ENCODE measurements around the gene SESN1. TPM values are rescaled to one million over a fixed set of nuclear protein-coding genes. Genes with fewer than 3 reads are reported as not detected.
A peak's percentile ranks its signal among the peaks of the same experiment; 100 is the strongest.

Gene SESN1
- total and polyA plus RNA-seq, 9 of the 15 experiments (the other 6 are each of a cell fraction or from before 2014, with no cell fraction given) = 3.1 to 13.0 (median 7.4) TPM

DNA sequence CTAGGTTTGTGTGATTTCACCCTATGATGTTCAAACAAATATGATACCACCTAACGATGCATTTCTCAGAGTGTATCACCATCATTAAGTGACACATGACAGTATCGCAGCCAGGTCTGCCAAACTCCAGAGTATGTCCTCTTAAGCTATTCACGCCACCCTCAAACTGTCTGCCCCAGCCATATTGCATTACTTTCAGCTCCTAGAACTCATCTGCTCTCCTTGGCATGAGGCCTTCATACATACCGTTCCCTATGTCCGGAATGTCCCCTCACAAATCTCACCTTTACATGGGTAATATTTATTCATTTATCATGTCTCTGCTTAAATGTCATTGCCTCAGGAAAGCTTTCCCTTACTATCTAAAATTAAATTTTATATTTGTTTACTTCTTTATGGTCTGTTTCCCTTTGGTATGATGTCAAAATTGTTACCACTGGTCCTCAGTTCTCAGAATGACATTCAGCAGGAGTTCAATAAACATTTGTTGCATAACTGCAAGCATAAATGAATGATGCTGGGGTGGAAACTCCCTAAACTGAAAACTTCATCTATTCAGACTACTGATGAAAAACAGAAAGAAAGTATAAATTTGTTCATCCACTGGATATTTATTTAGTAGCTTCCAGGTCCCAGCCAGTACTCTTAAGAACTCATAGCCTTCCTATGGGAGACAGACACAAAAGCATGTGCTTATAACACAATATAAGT is 3.2 kb downstream of the SESN1 start:
- 76% methylated on average over 5 of the region's 5 CpGs for WGBS (ENCODE audit: insufficient coverage, low coverage, missing lambda C conversion rate)
- Histone ChIP-seq H3K4me2 (ENCODE audit: insufficient read depth, low read length) (peak overlapping the region; percentile 60), H3K27ac (ENCODE audit: extremely low read depth, low read depth, low read length) (no peak overlapping the region), H3K9me3 (replicated peaks; ENCODE audit: control insufficient read depth, insufficient read depth, low read depth, low read length) (no peaks in the 10 kb centered on the region), H3K9ac (ENCODE audit: insufficient read depth in 1 of 2, low read depth in 2 of 2, low read length in 2 of 2) (peak overlapping the region in 1 of 2 experiments; percentile 94; a peak in 1 of 4 replicates), H2AFZ (ENCODE audit: low read depth, low read length) (no peak overlapping the region), H3K36me3 (ENCODE audit: control insufficient read depth, insufficient read depth, low read length) (no peaks in the 10 kb centered on the region; the same call in 1 of the 3 replicates), H3K4me3 (no peak overlapping the region; the same call in 1 of the 2 replicates), H3K4me1 (replicated peaks in 1 of 2; ENCODE audit: control insufficient read depth in 2 of 2, insufficient read depth in 2 of 2, low read length in 2 of 2) (peaks cover 0 to 9% of the 10 kb centered on the region in 2 experiments; a peak in 2 of 5 replicates), H3K27me3 (ENCODE audit: control insufficient read depth in 2 of 2, insufficient read depth in 2 of 2, low read length in 2 of 2) (no peaks in the 10 kb centered on the region), H3K9me1 (ENCODE audit: control insufficient read depth, insufficient read depth, low read length) (no peaks in the 10 kb centered on the region), H3K79me2 (ENCODE audit: control insufficient read depth, insufficient read depth, low read length) (peaks cover 60% of the 10 kb centered on the region), H4K20me1 (replicated peaks; ENCODE audit: control insufficient read depth, insufficient read depth, low read length) (peaks cover 5% of the 10 kb centered on the region; the same call in 1 of the 2 replicates)
- FAIRE-seq (no peak), DNase-seq (ENCODE audit: extremely low read depth in 1 of 4, low spot score in 3 of 4) (no peak), ATAC-seq (no peak)
- ChIA-PET CTCF (ENCODE audit: low intra/inter-chr PET ratio) (interaction anchor here (0.6 kb wide), 1 partner anchor 79 kb away, joined by 3 read pairs; no protein-coding TSS in a partner anchor), POLR2A (interaction anchor here (0.6 to 1.0 kb wide), 2 partner anchors 10 to 265 kb away, joined by 3 to 5 read pairs; no protein-coding TSS in a partner anchor)
- in situ Hi-C loops (cut with MboI) (no loop called here), intact Hi-C loops (cut with micrococcal nuclease) (loop anchor here (5.0 kb wide), 1 partner anchor 71 kb away; no protein-coding TSS in a partner anchor)
- BruUV-seq (replicated peaks) = no TSS peak
- TF ChIP-seq, protein P1, sequence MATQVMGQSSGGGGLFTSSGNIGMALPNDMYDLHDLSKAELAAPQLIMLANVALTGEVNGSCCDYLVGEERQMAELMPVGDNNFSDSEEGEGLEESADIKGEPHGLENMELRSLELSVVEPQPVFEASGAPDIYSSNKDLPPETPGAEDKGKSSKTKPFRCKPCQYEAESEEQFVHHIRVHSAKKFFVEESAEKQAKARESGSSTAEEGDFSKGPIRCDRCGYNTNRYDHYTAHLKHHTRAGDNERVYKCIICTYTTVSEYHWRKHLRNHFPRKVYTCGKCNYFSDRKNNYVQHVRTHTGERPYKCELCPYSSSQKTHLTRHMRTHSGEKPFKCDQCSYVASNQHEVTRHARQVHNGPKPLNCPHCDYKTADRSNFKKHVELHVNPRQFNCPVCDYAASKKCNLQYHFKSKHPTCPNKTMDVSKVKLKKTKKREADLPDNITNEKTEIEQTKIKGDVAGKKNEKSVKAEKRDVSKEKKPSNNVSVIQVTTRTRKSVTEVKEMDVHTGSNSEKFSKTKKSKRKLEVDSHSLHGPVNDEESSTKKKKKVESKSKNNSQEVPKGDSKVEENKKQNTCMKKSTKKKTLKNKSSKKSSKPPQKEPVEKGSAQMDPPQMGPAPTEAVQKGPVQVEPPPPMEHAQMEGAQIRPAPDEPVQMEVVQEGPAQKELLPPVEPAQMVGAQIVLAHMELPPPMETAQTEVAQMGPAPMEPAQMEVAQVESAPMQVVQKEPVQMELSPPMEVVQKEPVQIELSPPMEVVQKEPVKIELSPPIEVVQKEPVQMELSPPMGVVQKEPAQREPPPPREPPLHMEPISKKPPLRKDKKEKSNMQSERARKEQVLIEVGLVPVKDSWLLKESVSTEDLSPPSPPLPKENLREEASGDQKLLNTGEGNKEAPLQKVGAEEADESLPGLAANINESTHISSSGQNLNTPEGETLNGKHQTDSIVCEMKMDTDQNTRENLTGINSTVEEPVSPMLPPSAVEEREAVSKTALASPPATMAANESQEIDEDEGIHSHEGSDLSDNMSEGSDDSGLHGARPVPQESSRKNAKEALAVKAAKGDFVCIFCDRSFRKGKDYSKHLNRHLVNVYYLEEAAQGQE (IDR thresholded peaks at IDR 0.05; ENCODE audit: borderline replicate concordance) = no peak
- TF ChIP-seq, protein P1 (CRISPR knock-in tag; IDR thresholded peaks at IDR 0.05; ENCODE audit: low read depth) = no peak
- no peak for TF ChIP-seq ZFP1 (CRISPR knock-in tag; IDR thresholded peaks at IDR 0.05)
- no peak for TF ChIP-seq THRB (CRISPR knock-in tag; conservative IDR thresholded peaks at IDR 0.05)
- no peak for TF ChIP-seq SAP30 (IDR thresholded peaks at IDR 0.05; ENCODE audit: borderline replicate concordance, insufficient read depth, low read depth, low read length, poor library complexity, severe bottlenecking)
- TF ChIP-seq HOXB6 (CRISPR knock-in tag; IDR thresholded peaks at IDR 0.05; ENCODE audit: borderline replicate concordance) = no peak
- TF ChIP-seq PRMT5 (CRISPR knock-in tag; IDR thresholded peaks at IDR 0.05) = no peak
